Activated naive CD8-positive, alpha-beta T cell treated with anti-CD3 and anti-CD28 coated beads, Interleukin-2, amount 50 U/mL, for 24 hours (primary cell): ENCODE data around the gene HAUS2.
A peak's percentile ranks its signal among the peaks of the same experiment; 100 is the strongest.

ENCODE experiments used
- ATAC-seq: fragments of 150-1000 bp; cut with Tn5 transposase; one replicate; pipeline ENCODE4 v1.10.0; 2021
- DNase-seq: peaks from one replicate; pipeline ENCODE4 v3.0.0; 2021
- H3K27ac Mint-ChIP-seq: one replicate; pipeline ENCODE4 v1.8.0; 2021; ENCODE audit warnings: mild to moderate bottlenecking, mixed read lengths
- H3K27me3 Mint-ChIP-seq: one replicate; pipeline ENCODE4 v1.8.0; 2021; ENCODE audit warnings: mixed read lengths
- H3K36me3 Mint-ChIP-seq: one replicate; pipeline ENCODE4 v1.8.0; 2021; ENCODE audit warnings: low read depth, mixed read lengths
- H3K4me1 Mint-ChIP-seq: one replicate; pipeline ENCODE4 v1.8.0; 2021; ENCODE audit warnings: mixed read lengths
- H3K4me3 Mint-ChIP-seq: one replicate; pipeline ENCODE4 v1.8.0; 2021; ENCODE audit warnings: mild to moderate bottlenecking, moderate library complexity, mixed read lengths
- H3K9me3 Mint-ChIP-seq: one replicate; pipeline ENCODE4 v1.8.0; 2021; ENCODE audit warnings: mixed read lengths

The HAUS2 gene

DNA sequence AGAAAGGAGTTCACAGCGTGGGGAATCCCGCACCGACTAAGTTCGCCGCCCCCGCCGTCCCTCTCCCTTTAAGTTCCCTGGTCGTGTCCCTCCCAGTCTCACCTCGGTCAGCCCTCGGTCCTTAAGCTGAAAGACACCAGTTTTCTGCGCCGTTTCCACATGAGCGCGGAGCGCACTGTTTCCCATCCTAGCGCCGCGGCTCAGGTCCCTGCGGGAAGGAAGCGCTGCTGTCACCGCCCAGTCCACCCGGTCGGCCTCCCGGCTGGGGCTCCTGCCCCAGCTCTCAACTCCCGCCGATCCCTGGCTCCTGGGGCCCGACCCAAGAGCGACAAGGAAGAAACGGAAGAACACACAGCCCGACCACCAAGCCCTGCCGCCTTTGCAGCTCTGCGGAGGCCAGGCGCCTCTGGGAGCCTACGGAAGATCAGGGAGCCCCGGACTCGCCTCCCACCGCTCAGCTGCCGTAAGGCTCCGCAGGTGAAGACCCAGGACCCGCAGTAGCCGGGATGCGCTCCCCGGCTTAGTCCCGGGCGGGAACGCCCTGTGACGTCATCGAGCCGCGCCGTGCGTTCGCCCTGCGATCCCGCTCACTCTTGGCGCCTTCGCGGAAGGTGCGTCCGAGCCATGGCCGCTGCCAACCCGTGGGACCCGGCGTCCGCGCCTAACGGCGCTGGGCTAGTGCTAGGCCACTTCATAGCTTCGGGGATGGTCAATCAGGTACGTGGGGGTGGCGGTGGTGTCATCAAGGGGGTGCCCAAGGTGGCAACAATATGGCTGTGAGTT, at the start of gene HAUS2, which contains the start of gene LRRC57:
TSS of gene HAUS2 (plus strand) at position 590 of the 783 bp plus-strand sequence. CDS start at position 625, 35 bp downstream.
TSS of gene LRRC57 (minus strand) at position 545 of the 783 bp plus-strand sequence. CDS start at position 186, 359 bp downstream.
- H3K27ac Mint-ChIP-seq: peak within 1 kb of the TSS; percentile 97
- peaks cover 22% of the 10 kb centered on the region for H3K36me3 Mint-ChIP-seq
- H3K27me3 Mint-ChIP-seq: no peaks in the 10 kb centered on the region
- DNase-seq: peak; percentile 94
- peaks cover 52% of the 10 kb centered on the region for H3K4me1 Mint-ChIP-seq
- H3K9me3 Mint-ChIP-seq: no peaks in the 10 kb centered on the region
- peak; percentile 92 for ATAC-seq
- H3K4me3 Mint-ChIP-seq: peak within 1 kb of the TSS; percentile 99

DNA sequence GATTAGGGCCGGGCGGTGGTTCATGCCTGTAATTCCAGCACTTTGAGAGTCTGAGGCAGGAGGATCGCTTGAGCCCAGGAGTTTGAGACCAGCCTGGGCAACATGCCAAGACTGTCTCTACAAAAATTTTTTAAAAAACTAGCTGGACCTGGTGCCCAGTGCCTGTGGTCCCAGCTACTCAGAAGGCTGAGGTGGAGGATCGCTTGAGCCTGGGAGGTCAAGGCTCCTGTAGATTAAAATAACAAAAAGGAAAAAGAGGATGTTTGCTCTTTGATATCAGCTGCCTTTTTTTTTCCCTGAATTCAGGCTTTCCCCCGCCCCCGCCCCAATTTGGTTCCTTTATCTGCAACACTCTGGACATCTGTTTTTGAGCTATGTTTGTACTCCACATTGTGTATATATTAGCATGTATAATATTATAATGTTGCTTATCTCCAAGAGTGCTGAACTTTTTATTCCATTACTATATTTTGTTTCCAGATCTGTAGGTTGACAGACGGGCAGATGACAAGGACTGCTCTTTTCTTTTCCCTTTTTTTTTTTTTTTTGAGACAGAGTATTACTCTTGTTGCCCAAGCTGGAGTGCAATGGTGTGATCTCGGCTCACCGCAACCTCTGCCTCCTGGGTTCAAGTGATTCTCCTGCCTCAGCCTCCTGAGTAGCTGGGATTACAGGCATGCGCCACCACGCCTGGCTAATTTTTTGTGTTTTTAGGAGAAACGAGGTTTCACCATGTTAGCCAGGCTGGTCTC, 48.6 kb upstream of the HAUS2 start:
- DNase-seq (no peak), ATAC-seq (no peak)
- no peak overlapping the region for H3K27ac Mint-ChIP-seq
- no peak overlapping the region for H3K4me3 Mint-ChIP-seq
- H3K36me3 Mint-ChIP-seq: peaks cover 5% of the 10 kb centered on the region
- peaks cover 64% of the 10 kb centered on the region for H3K4me1 Mint-ChIP-seq
- no peaks in the 10 kb centered on the region for H3K9me3 Mint-ChIP-seq
- H3K27me3 Mint-ChIP-seq: no peaks in the 10 kb centered on the region

DNA sequence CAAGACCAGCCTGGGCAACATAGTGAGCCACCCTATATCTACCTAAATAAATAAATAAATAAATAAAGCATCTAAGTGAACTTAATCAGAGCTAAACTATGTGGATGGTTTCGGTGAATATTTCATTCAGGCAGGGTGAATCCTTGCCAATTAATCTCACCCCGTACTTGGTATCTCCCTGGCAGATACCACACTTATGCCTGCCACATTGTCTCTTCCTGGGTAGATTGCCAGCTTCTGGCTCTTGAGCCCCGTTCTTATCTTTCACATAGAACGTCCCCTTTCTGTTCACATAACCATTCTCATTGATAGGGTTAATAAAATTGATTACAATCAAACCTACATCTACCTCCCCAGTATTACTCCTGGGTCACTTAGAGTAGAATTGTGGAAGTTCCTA, 46.2 kb upstream of the HAUS2 start:
- H3K27ac Mint-ChIP-seq: no peak overlapping the region
- H3K27me3 Mint-ChIP-seq: no peaks in the 10 kb centered on the region
- H3K9me3 Mint-ChIP-seq: no peaks in the 10 kb centered on the region
- no peak overlapping the region for H3K4me3 Mint-ChIP-seq
- peaks cover 47% of the 10 kb centered on the region for H3K4me1 Mint-ChIP-seq
- no peak for DNase-seq
- peaks cover 3% of the 10 kb centered on the region for H3K36me3 Mint-ChIP-seq
- no peak for ATAC-seq

DNA sequence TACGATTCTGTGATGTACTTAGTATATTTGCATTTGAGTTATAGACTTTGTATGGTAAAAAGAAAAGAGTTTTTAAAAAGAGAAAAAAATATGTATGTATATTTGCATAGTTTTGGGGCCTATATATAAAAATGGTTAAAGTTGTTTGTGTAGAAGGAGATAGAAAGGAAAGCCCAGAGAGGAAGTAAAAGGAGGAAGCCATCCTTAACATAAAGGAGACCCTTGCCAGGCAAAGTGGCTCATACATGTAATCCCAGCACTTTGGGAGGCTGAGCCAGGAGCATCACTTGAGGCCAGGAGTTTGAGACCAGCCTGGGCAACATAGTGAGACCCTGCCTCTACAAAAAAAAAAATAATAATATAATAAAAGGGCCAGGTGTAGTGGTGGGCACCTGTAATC, 44.8 kb upstream of the HAUS2 start:
- Mint-ChIP-seq H3K9me3 (no peaks in the 10 kb centered on the region), H3K36me3 (peaks cover 6% of the 10 kb centered on the region), H3K27me3 (no peaks in the 10 kb centered on the region), H3K27ac (no peak overlapping the region), H3K4me1 (peaks cover 33% of the 10 kb centered on the region), H3K4me3 (no peak overlapping the region)
- ATAC-seq: no peak
- no peak for DNase-seq

DNA sequence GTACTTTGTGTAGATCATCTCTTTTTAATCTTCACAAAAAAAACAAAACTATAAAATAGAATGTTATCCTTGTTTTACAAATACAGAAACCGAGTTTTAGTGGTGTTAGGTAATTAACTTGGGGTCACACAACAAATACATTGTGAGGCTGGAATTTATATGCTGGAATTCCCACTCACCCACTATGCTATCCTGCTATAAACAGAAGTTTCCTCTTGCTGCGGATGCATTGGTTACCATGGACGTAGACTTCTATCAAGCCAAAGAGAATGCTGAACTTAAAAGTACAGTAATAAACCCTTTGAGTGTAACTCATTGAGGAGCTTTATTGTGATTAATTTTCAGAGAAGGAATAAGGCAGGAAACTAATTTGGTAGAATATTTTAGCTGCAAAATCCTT, 44.0 kb upstream of the HAUS2 start:
- Mint-ChIP-seq H3K27me3 (no peaks in the 10 kb centered on the region), H3K27ac (no peak overlapping the region), H3K4me1 (peaks cover 27% of the 10 kb centered on the region), H3K36me3 (peaks cover 6% of the 10 kb centered on the region), H3K4me3 (no peak overlapping the region), H3K9me3 (no peaks in the 10 kb centered on the region)
- ATAC-seq (no peak), DNase-seq (no peak)

DNA sequence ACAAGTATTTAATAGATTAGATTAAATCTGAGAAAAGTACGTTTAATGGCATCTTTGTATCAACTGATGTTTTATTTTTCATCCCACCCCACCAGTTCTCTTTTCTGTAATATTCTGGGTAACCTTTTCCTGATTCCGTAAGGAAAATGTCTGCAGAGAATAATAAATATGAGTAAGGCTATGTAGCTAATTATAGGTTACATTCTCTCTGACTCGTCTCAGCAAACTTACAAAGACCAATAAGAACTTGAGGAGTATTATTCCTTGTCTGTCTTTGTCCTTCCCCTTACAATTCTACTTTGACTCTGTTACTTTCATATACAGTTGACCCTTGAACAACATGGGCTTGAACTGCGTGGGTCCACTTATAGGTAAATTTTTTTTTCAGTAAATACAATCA, 41.1 kb upstream of the HAUS2 start:
- Mint-ChIP-seq H3K27me3 (no peaks in the 10 kb centered on the region), H3K9me3 (no peaks in the 10 kb centered on the region), H3K27ac (no peak overlapping the region), H3K36me3 (peaks cover 6% of the 10 kb centered on the region), H3K4me1 (peaks cover 12% of the 10 kb centered on the region), H3K4me3 (no peak overlapping the region)
- DNase-seq: no peak
- no peak for ATAC-seq

DNA sequence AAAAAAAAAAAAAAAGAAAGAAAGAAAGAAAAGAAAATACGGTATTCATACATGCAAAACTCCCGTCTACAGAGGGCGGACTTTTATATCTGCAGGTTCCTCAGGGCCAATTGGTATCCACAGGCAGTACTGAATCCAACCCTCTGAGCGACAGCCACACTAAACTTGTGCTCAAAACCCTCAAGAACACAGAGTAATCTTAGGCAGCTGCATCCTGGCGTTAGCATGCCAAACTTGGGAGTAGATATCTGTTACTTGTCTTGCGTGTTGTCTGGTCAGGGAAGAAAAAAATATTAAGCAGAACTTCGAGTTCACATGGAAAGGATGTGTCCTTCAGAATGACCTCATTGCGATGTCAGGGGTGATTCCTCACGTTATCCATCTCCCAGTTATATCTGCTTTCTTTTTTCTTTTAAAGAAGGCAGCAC, 40.4 kb upstream of the HAUS2 start:
- DNase-seq (no peak), ATAC-seq (no peak)
- Mint-ChIP-seq H3K27me3 (no peaks in the 10 kb centered on the region), H3K36me3 (peaks cover 5% of the 10 kb centered on the region), H3K4me3 (no peak overlapping the region), H3K4me1 (peaks cover 8% of the 10 kb centered on the region), H3K27ac (no peak overlapping the region), H3K9me3 (no peaks in the 10 kb centered on the region)

DNA sequence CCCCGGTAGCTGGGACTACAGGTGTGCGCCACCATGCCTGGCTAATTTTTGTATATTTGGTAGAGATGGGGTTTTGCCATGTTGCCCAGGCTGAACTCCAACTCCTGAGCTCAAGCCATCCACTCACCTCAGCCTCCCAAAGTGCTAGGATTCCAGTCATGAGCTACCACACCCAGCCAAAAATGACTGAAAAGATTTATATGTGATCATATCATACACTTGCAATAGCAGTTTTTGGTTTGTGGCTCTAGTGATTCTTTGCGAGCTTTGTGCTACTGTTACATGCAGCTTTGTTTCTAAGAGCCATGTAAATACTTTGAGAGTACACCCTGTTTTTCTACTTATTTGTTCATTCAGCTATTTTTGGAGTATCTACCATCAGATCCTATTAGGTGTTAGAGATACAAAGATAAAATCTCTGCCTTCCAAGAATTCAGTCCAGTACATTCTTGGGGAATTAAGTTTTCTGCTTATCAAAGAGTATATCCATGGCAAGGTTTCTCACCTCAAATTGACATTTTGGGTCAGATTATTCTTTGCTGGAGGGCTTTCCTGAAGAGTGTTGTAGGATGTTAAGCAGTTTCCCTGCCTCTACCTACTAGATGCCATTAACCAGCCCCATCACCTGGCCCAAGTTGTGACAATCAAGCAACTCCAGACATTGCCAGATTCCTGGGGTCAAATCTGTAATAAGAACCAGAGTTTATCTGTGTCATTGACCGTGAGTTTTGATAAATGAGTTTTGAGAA, 38.2 kb upstream of the HAUS2 start:
- ATAC-seq (no peak), DNase-seq (no peak)
- no peaks in the 10 kb centered on the region for H3K9me3 Mint-ChIP-seq
- H3K4me1 Mint-ChIP-seq: peaks cover 2% of the 10 kb centered on the region
- no peaks in the 10 kb centered on the region for H3K27me3 Mint-ChIP-seq
- H3K36me3 Mint-ChIP-seq: peaks cover 14% of the 10 kb centered on the region
- no peak overlapping the region for H3K4me3 Mint-ChIP-seq
- H3K27ac Mint-ChIP-seq: no peak overlapping the region

DNA sequence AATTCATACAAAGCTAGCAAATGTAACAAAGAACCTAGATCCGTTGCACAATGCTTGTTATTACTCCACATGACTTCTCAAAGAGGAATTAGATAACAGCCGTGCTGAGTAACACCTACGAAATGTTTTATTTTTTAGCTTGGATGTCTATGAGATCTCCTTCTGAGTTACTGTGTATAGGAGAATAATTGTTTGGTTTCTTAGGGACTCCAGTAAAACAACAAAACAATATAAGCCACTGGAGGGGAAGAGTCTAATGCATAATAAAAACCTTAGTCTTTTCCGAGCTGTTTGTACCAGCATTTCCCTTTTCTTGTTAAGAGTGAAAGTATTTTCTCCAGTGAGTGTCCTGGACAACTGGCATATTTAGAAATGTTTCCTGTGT, 37.6 kb upstream of the HAUS2 start:
- DNase-seq: no peak
- H3K9me3 Mint-ChIP-seq: no peaks in the 10 kb centered on the region
- H3K27ac Mint-ChIP-seq: no peak overlapping the region
- no peak for ATAC-seq
- H3K36me3 Mint-ChIP-seq: peaks cover 19% of the 10 kb centered on the region
- peaks cover 2% of the 10 kb centered on the region for H3K4me1 Mint-ChIP-seq
- H3K4me3 Mint-ChIP-seq: no peak overlapping the region
- no peaks in the 10 kb centered on the region for H3K27me3 Mint-ChIP-seq

DNA sequence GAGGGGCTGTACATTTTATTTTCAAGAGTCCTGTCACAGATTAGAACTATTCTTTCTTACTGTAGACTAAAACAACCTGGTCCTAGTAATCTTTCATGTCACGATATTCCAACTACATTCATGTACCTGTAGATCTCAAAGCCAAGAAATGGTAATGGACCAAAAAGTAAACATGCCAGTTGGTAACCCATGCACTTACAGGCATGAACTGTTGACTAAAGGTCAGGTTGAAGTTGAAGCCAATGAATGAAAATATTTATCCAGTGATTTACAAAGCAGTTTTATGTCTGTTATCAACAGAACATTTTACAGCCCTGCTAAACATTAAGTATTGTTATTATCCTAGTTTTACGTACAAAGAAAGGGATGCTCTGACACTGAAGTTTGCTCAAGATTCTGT, 25.3 kb upstream of the HAUS2 start:
- no peaks in the 10 kb centered on the region for H3K9me3 Mint-ChIP-seq
- no peak overlapping the region for H3K4me3 Mint-ChIP-seq
- ATAC-seq: no peak
- H3K27ac Mint-ChIP-seq: no peak overlapping the region
- H3K27me3 Mint-ChIP-seq: no peaks in the 10 kb centered on the region
- no peak for DNase-seq
- H3K4me1 Mint-ChIP-seq: no peaks in the 10 kb centered on the region
- peaks cover 9% of the 10 kb centered on the region for H3K36me3 Mint-ChIP-seq

DNA sequence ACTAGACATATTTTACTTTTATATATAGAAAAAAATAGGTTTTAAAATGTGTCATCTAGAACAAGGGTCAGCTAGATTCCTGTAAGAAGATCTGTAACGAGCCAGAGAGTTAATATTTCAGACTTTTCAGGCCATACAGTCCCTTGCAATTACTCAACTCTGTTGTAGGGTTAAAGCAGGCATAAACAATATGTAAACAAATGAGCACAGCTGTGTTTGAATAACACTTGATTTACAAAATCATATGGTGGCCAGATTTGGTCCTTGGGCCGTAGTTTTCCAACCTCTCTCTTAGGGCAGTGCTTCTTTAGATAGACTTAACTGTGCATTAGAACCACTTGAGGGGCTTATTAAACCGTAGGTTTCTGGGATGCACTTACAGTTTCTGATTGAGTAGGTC, 19.7 kb upstream of the HAUS2 start:
- ATAC-seq: no peak

DNA sequence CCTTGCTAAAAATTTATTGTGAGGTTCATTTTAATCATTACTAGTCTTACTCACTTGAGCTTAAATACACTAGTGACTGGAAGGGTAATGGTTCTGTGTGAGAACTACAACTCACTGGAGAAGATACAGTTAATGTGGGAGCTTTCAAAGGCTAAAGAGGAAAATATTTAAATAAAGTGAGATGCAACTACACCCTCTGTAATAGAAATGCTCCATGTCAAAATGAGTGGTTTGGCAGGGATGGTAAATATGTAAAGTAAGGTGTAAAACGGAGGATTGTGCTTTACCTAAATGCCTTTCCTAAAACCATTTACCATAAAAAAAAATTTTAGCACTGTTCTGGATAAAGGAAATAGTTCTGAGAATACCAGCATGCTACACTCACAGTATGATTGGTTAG, 15.4 kb upstream of the HAUS2 start:
- H3K36me3 Mint-ChIP-seq: peaks cover 13% of the 10 kb centered on the region
- H3K4me1 Mint-ChIP-seq: no peaks in the 10 kb centered on the region
- no peak overlapping the region for H3K4me3 Mint-ChIP-seq
- ATAC-seq (no peak), DNase-seq (no peak)
- H3K27ac Mint-ChIP-seq: no peak overlapping the region
- H3K27me3 Mint-ChIP-seq: no peaks in the 10 kb centered on the region
- no peaks in the 10 kb centered on the region for H3K9me3 Mint-ChIP-seq

More for the DNA sequence above, 19.7 kb upstream of the HAUS2 start:
- Mint-ChIP-seq H3K4me3 (no peak overlapping the region), H3K36me3 (peaks cover 13% of the 10 kb centered on the region), H3K9me3 (no peaks in the 10 kb centered on the region), H3K27ac (no peak overlapping the region), H3K4me1 (no peaks in the 10 kb centered on the region), H3K27me3 (no peaks in the 10 kb centered on the region)
- DNase-seq: no peak

DNA sequence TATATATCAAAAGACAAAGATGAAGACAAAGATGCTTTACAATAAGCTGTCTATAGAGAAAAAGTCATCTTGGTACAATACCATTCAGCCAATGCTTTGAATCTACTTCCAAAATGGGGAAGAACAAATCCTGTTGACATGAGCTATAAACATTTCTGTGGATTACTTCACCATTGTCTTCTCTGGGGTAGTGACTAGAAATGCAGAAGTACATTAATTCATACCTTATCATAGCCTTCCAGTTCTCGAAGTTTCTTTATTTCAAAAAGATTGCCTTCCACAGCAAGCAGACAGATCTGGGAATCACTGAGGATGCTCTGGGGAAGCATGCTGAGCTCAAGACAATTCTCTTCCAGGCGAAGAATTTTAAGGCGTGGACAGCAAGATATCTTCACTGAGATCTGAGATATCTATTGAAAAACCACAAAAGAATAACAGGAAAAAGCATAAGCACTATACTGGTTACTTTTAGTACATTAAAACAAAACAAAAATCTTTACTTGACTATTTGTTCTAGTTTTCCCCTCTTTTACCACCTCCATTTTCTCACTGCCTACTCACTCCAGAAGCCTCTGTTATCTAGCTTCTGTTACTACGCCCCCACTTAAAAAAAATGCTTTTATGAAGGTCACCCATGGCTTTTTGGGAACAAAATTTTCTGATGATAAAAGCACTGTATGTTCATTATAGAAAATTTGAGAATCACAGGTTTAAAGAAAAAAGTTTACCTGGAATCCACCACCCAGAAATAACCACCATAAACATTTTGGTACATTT, 3.6 kb upstream of the HAUS2 start:
- Mint-ChIP-seq H3K4me1 (peaks cover 40% of the 10 kb centered on the region), H3K9me3 (no peaks in the 10 kb centered on the region), H3K27me3 (no peaks in the 10 kb centered on the region), H3K36me3 (peaks cover 24% of the 10 kb centered on the region), H3K27ac (no peak overlapping the region), H3K4me3 (no peak overlapping the region)
- ATAC-seq: no peak
- no peak for DNase-seq

DNA sequence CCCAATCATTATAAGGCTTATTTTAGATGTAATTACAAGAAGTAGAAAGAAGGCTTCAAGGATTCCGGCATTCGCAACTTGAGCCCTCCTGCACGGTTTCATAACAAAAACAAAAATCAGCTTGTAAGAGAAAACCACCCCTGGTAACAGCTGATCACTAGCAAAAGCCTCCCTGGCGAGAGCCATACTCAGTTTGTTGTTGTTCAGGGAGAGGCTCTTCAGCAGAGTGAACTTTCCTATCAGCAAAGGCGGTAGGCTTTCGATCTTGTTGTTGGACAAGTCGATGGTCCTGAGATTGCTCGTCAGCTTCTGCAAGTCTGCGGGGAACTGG, 755 bp upstream of the HAUS2 start:
- Mint-ChIP-seq H3K9me3 (no peaks in the 10 kb centered on the region), H3K36me3 (peaks cover 22% of the 10 kb centered on the region), H3K4me1 (peaks cover 50% of the 10 kb centered on the region), H3K27me3 (no peaks in the 10 kb centered on the region), H3K4me3 (peak overlapping the region; percentile 99), H3K27ac (peak overlapping the region; percentile 97)
- ATAC-seq: no peak
- DNase-seq: no peak
